NCI-H2227 (cell line): ENCODE measurements around the gene GPR176.
"Not testable (repeated sequence)": the region's sequence is repeated elsewhere in the genome, so short reads cannot be mapped to it uniquely, and the experiment has no call there.

ENCODE experiments used
- DNase-seq: peaks from one replicate; lab custom pipeline; 2025; ENCODE audit not compliant: unreplicated experiment; lab: John Stamatoyannopoulos, UW

The GPR176 gene

GRCh38 chr15:39893051-39893450, 27.0 kb downstream of the GPR176 start:
- not testable (repeated sequence) for DNase-seq

GRCh38 chr15:39892418-39892817, 27.6 kb downstream of the GPR176 start:
- no peak for DNase-seq

GRCh38 chr15:39890621-39891020, 29.4 kb downstream of the GPR176 start:
- DNase-seq: no peak

GRCh38 chr15:39889601-39890000, 30.5 kb downstream of the GPR176 start:
- DNase-seq: no peak

- DNase-seq: no peak
These were observed 31.3 kb downstream of the GPR176 start for GRCh38 chr15:39888809-39889208.

DNA sequence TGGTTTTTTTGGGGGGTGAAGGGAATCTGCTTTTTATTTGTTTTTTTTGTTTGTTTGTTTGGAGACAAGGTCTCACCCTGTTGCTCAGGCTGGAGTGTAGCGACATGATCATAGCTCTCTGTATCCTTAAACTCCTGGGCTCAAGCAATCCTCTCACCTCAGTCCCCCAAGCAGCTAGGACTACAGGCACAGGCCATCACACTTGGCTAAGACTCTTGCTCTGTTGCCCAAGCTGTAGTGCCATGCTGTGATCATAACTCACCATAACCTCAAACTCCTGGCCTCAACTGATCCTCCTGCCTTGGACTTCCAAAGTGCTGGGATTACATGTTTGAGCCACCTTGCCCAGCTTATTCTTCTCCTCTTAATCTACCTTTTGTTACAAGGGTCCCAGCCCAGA, 31.8 kb downstream of the GPR176 start:
- no peak for DNase-seq

DNA sequence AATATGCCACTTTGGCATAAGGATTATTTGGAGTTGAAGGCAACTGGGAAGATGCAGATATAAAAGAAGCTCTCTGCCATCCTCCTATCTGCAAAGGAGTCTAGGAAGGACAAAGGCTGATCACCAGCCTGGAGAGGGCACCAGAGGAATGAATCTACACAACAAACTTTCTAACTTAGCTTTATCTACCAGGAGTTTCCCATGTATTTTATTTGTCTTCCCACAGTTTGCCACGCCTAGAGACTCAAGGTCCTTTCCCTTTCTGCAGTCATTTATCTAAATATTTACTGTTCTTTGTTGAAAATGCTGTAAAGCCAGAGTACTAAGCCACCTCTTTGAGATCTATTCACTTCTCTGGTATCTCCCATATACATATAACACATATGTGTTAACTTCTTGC, 32.2 kb downstream of the GPR176 start:
- DNase-seq: no peak

DNA sequence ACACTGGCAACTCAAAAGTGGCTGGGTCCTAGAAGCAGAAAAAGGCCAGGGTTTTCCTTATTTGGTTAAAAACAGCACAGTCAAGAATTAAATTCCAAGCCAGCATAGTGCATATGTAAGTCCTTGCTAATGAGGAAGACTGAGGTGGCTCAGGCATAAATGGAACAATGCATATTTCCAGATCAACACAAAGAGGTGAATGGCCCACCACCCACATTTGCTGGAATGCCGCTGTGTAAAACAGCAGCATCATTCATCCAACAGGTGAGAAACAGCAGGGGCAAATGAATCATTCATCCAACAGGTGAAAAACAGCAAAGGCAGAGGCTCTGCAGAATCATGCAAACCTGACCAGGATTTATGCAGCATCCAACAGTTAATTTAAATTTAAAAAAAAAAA, 32.9 kb downstream of the GPR176 start:
- DNase-seq: no peak

GRCh38 chr15:39886418-39886817, 33.6 kb downstream of the GPR176 start:
- DNase-seq: no peak

- no peak for DNase-seq
These were observed 34.8 kb downstream of the GPR176 start for GRCh38 chr15:39885099-39885777.

- no peak for DNase-seq
These were observed 35.7 kb downstream of the GPR176 start for GRCh38 chr15:39884351-39884750.

DNA sequence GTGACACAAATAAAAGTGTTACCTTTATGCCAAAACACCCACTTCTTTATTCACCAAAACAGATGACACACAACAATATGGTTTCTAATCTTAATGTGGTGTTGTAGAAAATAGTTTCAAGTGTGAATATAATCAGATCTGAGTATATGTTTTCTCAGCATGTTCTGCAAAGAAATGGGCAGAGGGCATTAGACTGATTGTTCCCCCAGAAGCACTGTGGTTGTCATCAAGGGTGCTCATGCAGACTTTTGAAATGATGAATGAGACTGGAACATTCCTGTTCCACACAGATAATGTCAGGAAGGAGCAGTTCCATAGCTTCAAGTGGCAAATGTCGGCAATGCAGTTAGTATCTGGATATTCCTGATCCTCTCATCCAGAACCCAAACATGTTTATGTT, 37.5 kb downstream of the GPR176 start:
- no peak for DNase-seq

DNA sequence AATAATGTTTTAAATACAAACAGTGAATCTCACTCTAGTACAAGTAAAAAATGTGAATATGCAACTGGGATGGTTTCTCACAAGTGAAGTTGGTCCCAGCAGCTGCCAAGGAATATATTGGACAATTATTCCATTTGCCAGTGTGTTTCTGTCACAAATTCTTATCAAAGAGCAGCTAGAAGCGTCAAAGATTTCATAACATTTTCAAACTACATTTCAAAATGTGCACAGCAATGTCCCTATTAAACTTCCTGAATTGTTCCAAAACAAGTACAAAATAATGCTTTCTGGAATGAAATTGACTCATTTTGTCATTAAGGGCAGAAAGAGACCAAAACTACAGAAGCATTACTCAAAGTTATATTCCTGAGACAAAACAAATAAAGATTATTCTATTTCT, 38.3 kb downstream of the GPR176 start:
- DNase-seq: no peak

- DNase-seq: no peak
These were observed 39.2 kb downstream of the GPR176 start for GRCh38 chr15:39880718-39881387.

DNA sequence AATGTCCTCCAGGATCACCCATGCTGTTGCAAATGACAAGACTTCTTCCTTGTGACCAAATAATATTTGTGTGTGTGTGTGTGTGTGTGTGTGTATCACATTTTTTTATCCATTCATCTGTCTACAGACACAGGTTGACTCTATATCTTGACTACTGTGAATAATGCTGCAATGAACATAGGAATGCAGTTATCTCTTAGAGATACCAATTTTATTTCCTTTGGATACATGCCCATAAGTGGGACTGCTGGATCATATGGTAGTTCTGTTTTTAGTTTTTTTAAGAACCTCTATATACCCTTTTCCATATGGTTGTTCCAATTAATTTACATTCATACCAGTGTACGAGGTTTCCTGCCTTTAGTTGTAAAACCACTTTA, 41.7 kb downstream of the GPR176 start:
- DNase-seq: no peak

DNA sequence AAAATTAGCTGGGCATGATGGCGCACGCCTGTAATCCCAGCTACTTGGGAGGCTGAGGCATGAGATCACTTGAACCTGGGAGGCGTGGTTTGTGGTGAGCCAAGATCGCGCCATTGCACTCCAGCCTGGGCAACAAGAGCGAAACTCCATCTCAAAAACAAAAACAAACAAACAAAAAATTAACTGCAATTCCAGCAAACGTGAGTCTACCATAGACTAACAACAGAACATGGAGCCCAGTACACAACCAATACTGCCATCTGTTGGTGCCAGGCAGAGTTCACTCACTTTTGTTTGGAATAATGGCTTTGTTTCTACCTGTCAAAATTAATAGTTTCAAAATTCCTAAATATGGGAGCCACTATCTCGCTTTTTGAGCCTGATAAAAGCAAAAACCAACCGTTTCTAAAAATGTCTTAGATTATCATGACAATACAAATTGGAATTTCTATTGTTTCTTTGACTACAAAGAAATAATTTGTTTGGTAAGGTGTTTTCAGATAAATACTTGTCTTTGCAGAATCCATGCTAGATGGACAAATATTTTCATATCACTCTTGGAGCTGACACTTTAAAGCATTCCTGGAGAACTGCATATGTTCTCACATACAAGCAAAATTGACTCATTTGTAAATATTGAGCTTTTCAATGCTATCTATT, 45.0 kb downstream of the GPR176 start:
- peak; percentile 15 for DNase-seq

DNA sequence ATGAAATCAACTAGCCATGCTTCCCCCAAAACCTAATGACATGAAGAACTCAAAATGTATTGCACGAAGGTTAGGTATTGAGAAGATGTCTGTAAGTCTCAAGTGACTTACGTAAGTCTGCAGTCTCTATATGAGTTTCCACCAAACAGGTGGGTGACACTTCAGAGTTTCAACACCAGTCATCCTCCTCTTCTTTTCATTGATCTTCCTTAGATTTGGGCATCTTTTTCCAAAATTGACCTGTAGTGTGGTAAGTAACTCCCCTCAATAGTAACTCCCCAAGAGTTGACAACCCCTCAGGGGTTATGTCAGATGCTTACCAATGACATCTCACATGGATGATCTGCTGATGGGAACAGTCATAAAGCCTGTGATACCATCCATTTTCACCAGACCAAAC, 46.1 kb downstream of the GPR176 start:
- DNase-seq: no peak

- no peak for DNase-seq
These were observed 49.5 kb downstream of the GPR176 start for GRCh38 chr15:39870537-39870936.

DNA sequence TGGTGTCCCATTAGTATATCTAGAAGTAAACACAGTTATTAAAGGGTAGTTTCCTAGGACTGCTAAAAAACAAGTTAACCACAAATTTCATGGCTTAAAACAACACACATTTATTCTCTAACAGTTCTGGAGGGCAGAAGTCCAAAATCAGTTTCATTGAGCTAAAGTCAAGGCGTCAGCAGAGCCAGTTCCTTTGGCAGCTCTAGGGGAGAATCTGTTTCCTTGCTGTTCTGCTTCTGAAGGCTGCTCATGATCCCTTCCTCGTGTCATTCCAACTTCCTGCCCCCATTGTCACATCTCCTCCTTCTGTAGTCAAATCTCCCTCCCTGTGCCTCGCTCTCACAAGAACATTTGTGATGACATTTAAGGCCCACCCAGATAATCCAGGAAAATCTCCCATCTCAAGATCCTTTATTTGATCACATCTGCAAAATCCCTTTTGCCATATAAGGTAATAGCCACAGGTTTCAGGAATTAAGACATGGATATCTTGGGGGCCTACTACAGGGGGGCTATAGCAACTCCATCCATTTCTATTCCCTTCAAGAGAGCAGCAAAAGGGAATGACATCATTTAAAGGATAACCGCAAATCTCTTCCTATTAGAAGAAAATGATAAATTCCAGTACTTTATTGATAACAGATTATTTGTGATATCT, 50.1 kb downstream of the GPR176 start:
- DNase-seq: no peak

GRCh38 chr15:39869254-39869653, 50.8 kb downstream of the GPR176 start:
- no peak for DNase-seq

- no peak for DNase-seq
These were observed 51.7 kb downstream of the GPR176 start for GRCh38 chr15:39868396-39868795.

- no peak for DNase-seq
These were observed 56.0 kb downstream of the GPR176 start for GRCh38 chr15:39864116-39864515.
